Liver (tissue), 9 donors: Measurements from ENCODE around the gene AOPEP. TPM values are rescaled to one million over a fixed set of nuclear protein-coding genes. Genes with fewer than 3 reads are reported as not detected.

ENCODE experiments used
- DNase-seq: peaks from one replicate; pipeline ENCODE4 v3.0.0-alpha.2; 2017; ENCODE audit warnings: low spot score
- H3K27ac ChIP-seq, 2 donors: one replicate each; pipeline ENCODE4 v1.7.0; 2013; ENCODE audit warnings: inconsistent platforms in 2 of 2, low read length in 2 of 2, control low read depth in 1 of 2, low read depth in 1 of 2, mild to moderate bottlenecking in 1 of 2
- H3K27me3 ChIP-seq, 4 donors: one replicate each; pipeline versions ENCODE4 v1.6.1 to v1.7.0; 2013; ENCODE audit warnings: low read length in 3 of 4, inconsistent platforms in 1 of 4, mild to moderate bottlenecking in 1 of 4, moderate library complexity in 1 of 4; ENCODE audit not compliant: control insufficient read depth in 4 of 4, insufficient read depth in 4 of 4
- H3K36me3 ChIP-seq, 4 donors: one replicate each; pipeline versions ENCODE4 v1.6.1 to v1.7.0; 2013; ENCODE audit warnings: low read length in 3 of 4, mild to moderate bottlenecking in 3 of 4, low read depth in 1 of 4, moderate library complexity in 1 of 4; ENCODE audit not compliant: control insufficient read depth in 4 of 4, insufficient read depth in 3 of 4
- H3K4me1 ChIP-seq, 4 donors: one replicate each; pipeline versions ENCODE4 v1.6.1 to v1.7.0; 2013; ENCODE audit warnings: low read length in 3 of 4, mild to moderate bottlenecking in 3 of 4, moderate library complexity in 1 of 4; ENCODE audit not compliant: control insufficient read depth in 4 of 4, insufficient read depth in 4 of 4
- H3K4me3 ChIP-seq, 3 donors: one replicate each; pipeline versions ENCODE4 v1.6.1 to v1.7.0; 2013; ENCODE audit warnings: low read length in 3 of 3, control low read depth in 1 of 3, low read depth in 1 of 3, mild to moderate bottlenecking in 1 of 3
- H3K9ac ChIP-seq, 2 donors: one replicate each; pipeline ENCODE4 v1.7.0; 2013; ENCODE audit warnings: low read length in 2 of 2, mild to moderate bottlenecking in 2 of 2, moderate library complexity in 2 of 2, control low read depth in 1 of 2, low read depth in 1 of 2
- H3K9me3 ChIP-seq, 4 donors: one replicate each; pipeline versions ENCODE4 v1.6.1 to v1.7.0; 2013; ENCODE audit warnings: low read length in 3 of 4; ENCODE audit not compliant: control insufficient read depth in 4 of 4
- GABPA ChIP-seq, 2 donors: IDR thresholded peaks in 1 of 2; conservative IDR thresholded peaks in 1 of 2; 2 replicates each; pipeline ENCODE4 v1.6.1; 2016; ENCODE audit warnings: antibody characterized with exemption in 2 of 2, mild to moderate bottlenecking in 1 of 2, moderate library complexity in 1 of 2
- HNF4G ChIP-seq: IDR thresholded peaks from 2 replicates; pipeline ENCODE4 v1.6.1; 2016; ENCODE audit warnings: antibody characterized with exemption
- RAD21 ChIP-seq, 2 donors: IDR thresholded peaks; 2 replicates each; pipeline ENCODE4 v1.6.1; 2016; ENCODE audit warnings: antibody characterized with exemption in 2 of 2, mild to moderate bottlenecking in 2 of 2
- REST ChIP-seq: IDR thresholded peaks from 2 replicates; pipeline ENCODE4 v1.6.1; 2016; ENCODE audit warnings: antibody characterized with exemption, mild to moderate bottlenecking
- ZBTB33 ChIP-seq: IDR thresholded peaks from 2 replicates; pipeline ENCODE4 v1.6.1; 2016; ENCODE audit warnings: antibody characterized with exemption
- WGBS: extraction: QIAGEN DNeasy Blood & Tissue Kit; methylation state at CpG from one replicate; pipeline ENCODE4 v1.1.7; 2013; 5-methylcytosine and 5-hydroxymethylcytosine counted together
- polyA plus RNA-seq, 2 donors: library from polyadenylated mRNA; stranded (reverse) in 1 of 2; unstranded in 1 of 2; fragments of 200-250 nt in 1 of 2; fragments of >200 nt in 1 of 2; fragmentation: Nextera tagmentation in 1 of 2; extraction: Ambion mirVana in 1 of 2; gene quantifications; one replicate each; pipeline versions ENCODE4 v1.2.1 to v1.2.3, GENCODE V29; 2013 to 2015
- total RNA-seq, 2 donors: library from RNA; depleted of rRNA; stranded (reverse); fragments of >200 nt; gene quantifications; one replicate each; pipeline ENCODE4 v1.2.3, GENCODE V29; 2014
- TF ChIP-seq, protein P1 (sequence below): fragments of 150-350 bp; IDR thresholded peaks from 2 replicates; pipeline ENCODE4 v1.5.1; 2017; ENCODE audit warnings: improper control_type of control experiment, low read depth, low read length; ENCODE audit not compliant: missing input control
- donor health status: healthy.
- donor health status: healthy.
- donor health status: healthy.
- donor health status: healthy.
- donor health status: healthy.

AOPEP gene
- total and polyA plus RNA-seq, 4 donors = 22.2 to 77.1 (median 34.8) TPM

DNA sequence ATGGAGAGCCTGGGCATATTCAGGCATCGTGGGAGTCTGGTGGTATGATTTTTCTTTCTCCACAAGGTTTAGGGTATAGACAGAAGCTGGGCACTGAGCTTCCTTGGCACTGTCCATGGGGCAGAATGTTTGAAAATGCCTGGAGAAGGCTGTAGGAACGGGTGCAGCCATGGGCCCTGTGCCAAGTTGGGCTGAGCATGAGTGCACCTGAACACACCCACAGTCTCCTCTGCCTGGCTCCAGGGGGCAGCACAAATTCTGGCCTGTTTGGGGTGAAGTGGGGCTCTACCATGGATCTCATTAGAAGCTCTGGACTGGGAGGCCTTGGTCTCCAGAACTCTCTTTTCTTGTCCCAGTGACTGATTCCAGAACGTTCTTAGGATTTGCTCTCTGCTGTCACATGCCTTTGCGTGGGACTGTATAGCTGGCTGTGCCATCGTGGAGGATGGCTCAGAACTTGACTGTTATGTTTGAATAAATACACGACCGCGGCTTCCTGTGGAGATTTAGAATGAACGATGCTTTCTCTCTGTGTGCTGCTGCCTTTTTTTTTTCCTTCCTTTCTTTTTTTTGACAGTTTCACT is 361.3 kb downstream of the AOPEP start:
- 78% methylated on average over 9 of the region's 9 CpGs for whole genome bisulfite sequencing
- TF ChIP-seq RAD21 (IDR thresholded peaks at IDR 0.05) = peak in 1 of 2 donors; percentile 35
- TF ChIP-seq REST = no peak
- no peak for DNase-seq
- peaks cover 11 to 40% (median 26%) of the 10 kb centered on the region in 4 donors for H3K36me3 ChIP-seq
- no peak overlapping the region for H3K9ac ChIP-seq
- no peak overlapping the region for H3K27ac ChIP-seq
- no peak overlapping the region for H3K4me3 ChIP-seq
- H3K27me3 ChIP-seq = no peaks in the 10 kb centered on the region
- H3K4me1 ChIP-seq = peaks cover 0 to 13% (median 6%) of the 10 kb centered on the region in 4 donors
- H3K9me3 ChIP-seq = no peaks in the 10 kb centered on the region

DNA sequence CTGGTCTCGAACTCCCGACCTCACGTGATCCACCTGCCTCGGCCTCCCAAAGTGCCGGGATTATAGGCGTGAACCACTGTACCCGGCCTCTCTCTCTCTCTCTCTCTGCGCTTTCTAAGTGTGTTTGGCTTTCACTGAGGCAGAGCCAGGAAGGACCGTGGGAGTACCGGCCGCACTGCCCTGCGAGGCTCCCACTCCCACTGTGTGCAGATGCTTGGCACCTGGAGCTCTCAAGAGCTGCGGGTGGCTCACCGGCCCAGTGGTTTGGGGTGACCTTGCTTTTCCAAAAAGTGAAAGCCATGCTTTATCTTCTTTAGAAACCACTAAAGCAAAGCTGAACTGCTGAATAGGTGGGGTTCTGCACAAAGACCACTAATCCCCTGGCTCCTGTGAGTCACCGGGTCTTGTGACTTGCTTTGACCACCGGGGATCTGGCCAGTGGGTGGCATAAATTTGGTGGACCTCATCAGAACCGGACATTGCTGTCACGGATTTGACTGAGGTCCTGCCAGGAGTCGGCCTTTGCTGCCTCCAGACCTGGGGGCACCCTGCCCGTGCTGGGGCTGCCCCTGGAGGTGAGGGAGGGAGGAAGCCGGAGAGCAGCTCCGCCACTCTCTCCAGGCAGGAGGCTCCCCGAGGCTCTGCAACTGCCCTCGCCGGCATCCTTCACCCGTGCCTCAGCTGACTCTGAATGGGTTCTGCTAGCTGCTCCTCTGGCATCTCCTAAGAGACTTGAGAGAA is 362.1 kb downstream of the AOPEP start:
- Histone ChIP-seq H3K9me3 (no peaks in the 10 kb centered on the region), H3K27ac (no peak overlapping the region), H3K4me1 (peaks cover 0 to 13% (median 6%) of the 10 kb centered on the region in 4 donors), H3K27me3 (no peaks in the 10 kb centered on the region), H3K36me3 (peaks cover 9 to 32% (median 19%) of the 10 kb centered on the region in 4 donors), H3K9ac (no peak overlapping the region), H3K4me3 (no peak overlapping the region)
- no peak for DNase-seq
- 88% methylated on average over 26 of the region's 26 CpGs for WGBS
- TF ChIP-seq ZBTB33 = no peak
- no peak for TF ChIP-seq GABPA (IDR thresholded peaks at IDR 0.05 in 1 of 2, conservative IDR thresholded peaks at IDR 0.05 in 1 of 2)
- TF ChIP-seq HNF4G = no peak
- TF ChIP-seq, protein P1, sequence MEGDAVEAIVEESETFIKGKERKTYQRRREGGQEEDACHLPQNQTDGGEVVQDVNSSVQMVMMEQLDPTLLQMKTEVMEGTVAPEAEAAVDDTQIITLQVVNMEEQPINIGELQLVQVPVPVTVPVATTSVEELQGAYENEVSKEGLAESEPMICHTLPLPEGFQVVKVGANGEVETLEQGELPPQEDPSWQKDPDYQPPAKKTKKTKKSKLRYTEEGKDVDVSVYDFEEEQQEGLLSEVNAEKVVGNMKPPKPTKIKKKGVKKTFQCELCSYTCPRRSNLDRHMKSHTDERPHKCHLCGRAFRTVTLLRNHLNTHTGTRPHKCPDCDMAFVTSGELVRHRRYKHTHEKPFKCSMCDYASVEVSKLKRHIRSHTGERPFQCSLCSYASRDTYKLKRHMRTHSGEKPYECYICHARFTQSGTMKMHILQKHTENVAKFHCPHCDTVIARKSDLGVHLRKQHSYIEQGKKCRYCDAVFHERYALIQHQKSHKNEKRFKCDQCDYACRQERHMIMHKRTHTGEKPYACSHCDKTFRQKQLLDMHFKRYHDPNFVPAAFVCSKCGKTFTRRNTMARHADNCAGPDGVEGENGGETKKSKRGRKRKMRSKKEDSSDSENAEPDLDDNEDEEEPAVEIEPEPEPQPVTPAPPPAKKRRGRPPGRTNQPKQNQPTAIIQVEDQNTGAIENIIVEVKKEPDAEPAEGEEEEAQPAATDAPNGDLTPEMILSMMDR = no peak
